ENCODE data around the gene IQUB.
"Not testable (repeated sequence)": the region's sequence is repeated elsewhere in the genome, so short reads cannot be mapped to it uniquely, and the experiment has no call there.

Gene IQUB

GRCh38 chr7:123423622-123424021 lies 110.8 kb downstream of the IQUB start:
- in situ Hi-C loops (cut with MboI; ENCODE audit: low sequenced_read_pairs), result no loop called here

GRCh38 chr7:123417580-123417979 lies 116.8 kb downstream of the IQUB start:
- in situ Hi-C loops (cut with MboI; ENCODE audit: low sequenced_read_pairs), result no loop called here

- in situ Hi-C loops (cut with MboI; ENCODE audit: low sequenced_read_pairs), result no loop called here
Measured at GRCh38 chr7:123415625-123416024, 118.8 kb downstream of the IQUB start.

- in situ Hi-C loops (cut with MboI; ENCODE audit: low sequenced_read_pairs), result no loop called here
Measured at GRCh38 chr7:123410273-123410904, 124.0 kb downstream of the IQUB start.

- in situ Hi-C loops (cut with MboI; ENCODE audit: low sequenced_read_pairs), result not testable (repeated sequence)
Measured at GRCh38 chr7:123407951-123408350, 126.4 kb downstream of the IQUB start.
